Psoas muscle (tissue), 8 donors: ENCODE results near the gene PICALM. TPM values are rescaled to one million over a fixed set of nuclear protein-coding genes. Genes with fewer than 3 reads are reported as not detected.

Experiments used
- ATAC-seq, 4 donors: fragments of 200-7000 bp; cut with Tn5 transposase; one replicate each; pipeline ENCODE4 v1.9.1; 2020; ENCODE audit warnings: moderate library complexity in 3 of 4, mild to moderate bottlenecking in 2 of 4
- DNase-seq, 2 donors: peaks; one replicate each; pipeline ENCODE4 v3.0.0-alpha.2; 2020
- H3K27ac ChIP-seq: fragments of 200-600 bp; one replicate; pipeline ENCODE4 v1.8.0; 2022
- H3K27me3 ChIP-seq, 3 donors: fragments of 200-600 bp in 1 of 3; one replicate each; pipeline versions ENCODE4 v1.6.1 to v1.8.0; 2013 to 2022; ENCODE audit warnings: low read length in 2 of 3, mild to moderate bottlenecking in 2 of 3, moderate library complexity in 1 of 3; ENCODE audit not compliant: insufficient read depth in 3 of 3
- H3K36me3 ChIP-seq, 2 donors: fragments of 200-600 bp in 1 of 2; one replicate each; pipeline versions ENCODE4 v1.6.1 to v1.8.0; 2013 to 2022; ENCODE audit warnings: low read depth in 1 of 2, mild to moderate bottlenecking in 1 of 2, moderate library complexity in 1 of 2; ENCODE audit not compliant: insufficient read depth in 1 of 2
- H3K4me1 ChIP-seq: fragments of 200-600 bp; one replicate; pipeline ENCODE4 v1.8.0; 2022
- H3K4me3 ChIP-seq: fragments of 200-600 bp; one replicate; pipeline ENCODE4 v1.8.0; 2022; ENCODE audit warnings: mild to moderate bottlenecking
- H3K9me3 ChIP-seq: fragments of 200-600 bp; one replicate; pipeline ENCODE4 v1.8.0; 2022
- CTCF ChIP-seq: fragments of 200-600 bp; IDR thresholded peaks from one replicate; pipeline ENCODE4 v1.8.0; 2022; ENCODE audit warnings: antibody characterized with exemption
- WGBS, 3 donors: extraction: QIAGEN DNeasy Blood & Tissue Kit; methylation state at CpG; one replicate each; pipeline versions ENCODE4 v1.1.6 to v1.1.7; 2013; 5-methylcytosine and 5-hydroxymethylcytosine counted together
- intact Hi-C, 2 donors: fragments of 100-400 bp; cut with DNase I; formaldehyde crosslinking; loops; one replicate each; pipeline versions ENCODE4 v1.11.0 to v1.14.2; 2022
- long read RNA-seq, 2 donors: library from polyadenylated mRNA; unstranded; transcript quantifications; one replicate each; pipeline ENCODE4 v2.0.0, GENCODE V29; 2021
- polyA plus RNA-seq, 3 donors: library from polyadenylated mRNA; stranded (reverse); fragments of 200-250 nt; gene quantifications; one replicate each; pipeline ENCODE4 v1.2.3, GENCODE V29; 2013
- total RNA-seq, 4 donors: library from RNA; stranded (reverse); fragmentation: NEBNext Ultra II Directional in 2 of 4; extraction: Animal tissue kit (Norgen Biotek cat#: 25700) in 2 of 4; gene quantifications; one replicate each; pipeline versions ENCODE4 v1.2.1 to v1.2.4, GENCODE V29; 2021 to 2023
- donor health status: healthy with polysubstance abuse.
- donor health status: DM: no; HTN: no; CAD: no; lungs with moderate emphysema.
- donor health status: Bipolar disorder and iron deficiency.
- donor health status: healthy.
- donor health status: DM: yes; HTN: yes; CAD: no.
- donor health status: DM: no; HTN: no; CAD: no.
- donor health status: DM: no; HTN: no; CAD: no.
- donor health status: DM: yes; HTN: yes; CAD: no.

Gene PICALM, protein sequence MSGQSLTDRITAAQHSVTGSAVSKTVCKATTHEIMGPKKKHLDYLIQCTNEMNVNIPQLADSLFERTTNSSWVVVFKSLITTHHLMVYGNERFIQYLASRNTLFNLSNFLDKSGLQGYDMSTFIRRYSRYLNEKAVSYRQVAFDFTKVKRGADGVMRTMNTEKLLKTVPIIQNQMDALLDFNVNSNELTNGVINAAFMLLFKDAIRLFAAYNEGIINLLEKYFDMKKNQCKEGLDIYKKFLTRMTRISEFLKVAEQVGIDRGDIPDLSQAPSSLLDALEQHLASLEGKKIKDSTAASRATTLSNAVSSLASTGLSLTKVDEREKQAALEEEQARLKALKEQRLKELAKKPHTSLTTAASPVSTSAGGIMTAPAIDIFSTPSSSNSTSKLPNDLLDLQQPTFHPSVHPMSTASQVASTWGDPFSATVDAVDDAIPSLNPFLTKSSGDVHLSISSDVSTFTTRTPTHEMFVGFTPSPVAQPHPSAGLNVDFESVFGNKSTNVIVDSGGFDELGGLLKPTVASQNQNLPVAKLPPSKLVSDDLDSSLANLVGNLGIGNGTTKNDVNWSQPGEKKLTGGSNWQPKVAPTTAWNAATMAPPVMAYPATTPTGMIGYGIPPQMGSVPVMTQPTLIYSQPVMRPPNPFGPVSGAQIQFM
- total RNA-seq, result 100 to 1,000 TPM in 3 of 4 donors, 10 to 100 TPM in 1; 79.8 to 123 (median 115) TPM
- 10 to 100 TPM; 42.0 to 89.1 (median 60.9) TPM for polyA plus RNA-seq
- long read RNA-seq, donor 1, partial matches to known transcripts, result 8 of 38 reads
- long read RNA-seq, donor 1, other reads (novel, unspliced or antisense), result 25 of 38 reads
- long read RNA-seq, donor 2, partial matches to known transcripts, result 6 of 45 reads
- long read RNA-seq, donor 2, other reads (novel, unspliced or antisense), result 32 of 45 reads

GRCh38 chr11:86068951-86069407, at the start of gene PICALM:
Gene PICALM, minus strand, starts transcription at chr11:86069084. Its CDS starts 304 bp downstream, at chr11:86068780.
- WGBS, 3 donors, result 1% methylated on average over 14 to 48 of the region's 48 CpGs
- H3K4me3 ChIP-seq, result peak within 1 kb of the TSS; percentile 96

DNA sequence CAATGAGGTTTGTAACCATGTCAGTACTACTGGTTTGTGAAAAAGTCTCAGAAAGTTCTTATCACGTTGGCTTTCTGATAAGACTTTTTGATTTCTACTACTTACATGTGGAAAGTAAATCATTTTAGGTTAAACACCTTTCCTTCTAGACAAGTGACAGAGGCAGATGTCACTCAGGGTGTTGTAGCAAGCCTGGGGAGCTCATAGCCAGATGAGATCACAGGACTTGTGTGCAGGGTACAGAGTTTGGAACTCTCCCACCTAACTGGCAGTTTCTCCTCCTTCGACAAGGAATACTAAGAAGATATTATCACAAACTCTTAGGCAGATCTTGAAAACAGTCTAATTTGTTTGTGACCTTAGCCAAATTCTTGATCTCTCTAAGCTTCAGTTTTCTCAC, 49.4 kb upstream of the PICALM start:
- no peak for DNase-seq
- ATAC-seq, result no peak
- no peak overlapping the region for H3K4me3 ChIP-seq
- TF ChIP-seq CTCF, result no peak
- 83 to 94% (median 88%) methylated on average over 2 of the region's 2 CpGs for WGBS, 3 donors
- H3K27ac ChIP-seq, result no peak overlapping the region
- intact Hi-C loops, result no loop called here
- H3K9me3 ChIP-seq, result no peaks in the 10 kb centered on the region
- H3K4me1 ChIP-seq, result no peaks in the 10 kb centered on the region
- no peaks in the 10 kb centered on the region for H3K27me3 ChIP-seq
- H3K36me3 ChIP-seq, result no peaks in the 10 kb centered on the region

More at GRCh38 chr11:86068951-86069407, at the start of gene PICALM:
- H3K27me3 ChIP-seq, result no peaks in the 10 kb centered on the region
- peaks cover 28% of the 10 kb centered on the region for H3K4me1 ChIP-seq
- no peak for TF ChIP-seq CTCF
- H3K9me3 ChIP-seq, result no peaks in the 10 kb centered on the region
- H3K36me3 ChIP-seq, result no peaks in the 10 kb centered on the region
- H3K27ac ChIP-seq, result peak within 1 kb of the TSS; percentile 98
- DNase-seq (peak; percentile 98 to 99), ATAC-seq (peak; percentile 90 to 96 (median 92))
- intact Hi-C loops, result loop anchor here in 1 of 2 donors (1.0 to 10.0 kb wide), 4 partner anchors 37 to 123 kb away; no protein-coding TSS in a partner anchor

DNA sequence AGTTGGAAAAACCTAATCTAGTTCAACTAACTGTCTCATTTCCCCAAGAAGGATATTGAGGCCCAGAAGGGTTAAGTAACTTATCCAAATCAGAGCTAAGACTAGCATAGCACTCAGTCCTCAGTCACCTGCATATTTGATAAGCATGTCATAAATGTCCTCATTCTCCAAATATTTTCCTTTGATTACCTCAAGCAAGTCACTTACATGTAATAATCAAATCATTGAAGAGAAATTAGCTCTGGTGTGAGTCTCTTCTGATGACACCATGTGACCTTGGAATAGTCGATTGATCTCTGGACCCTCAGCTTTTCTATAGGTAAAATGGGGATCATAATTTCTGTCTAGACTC, 48.8 kb upstream of the PICALM start:
- DNase-seq (no peak), ATAC-seq (no peak)
- intact Hi-C loops, result no loop called here
- H3K36me3 ChIP-seq, result no peaks in the 10 kb centered on the region
- TF ChIP-seq CTCF, result no peak
- H3K27ac ChIP-seq, result no peak overlapping the region
- H3K4me1 ChIP-seq, result no peaks in the 10 kb centered on the region
- H3K9me3 ChIP-seq, result no peaks in the 10 kb centered on the region
- no peak overlapping the region for H3K4me3 ChIP-seq
- 94 to 97% (median 95%) methylated on average over 1 of the region's 1 CpG for WGBS, 3 donors
- no peaks in the 10 kb centered on the region for H3K27me3 ChIP-seq

DNA sequence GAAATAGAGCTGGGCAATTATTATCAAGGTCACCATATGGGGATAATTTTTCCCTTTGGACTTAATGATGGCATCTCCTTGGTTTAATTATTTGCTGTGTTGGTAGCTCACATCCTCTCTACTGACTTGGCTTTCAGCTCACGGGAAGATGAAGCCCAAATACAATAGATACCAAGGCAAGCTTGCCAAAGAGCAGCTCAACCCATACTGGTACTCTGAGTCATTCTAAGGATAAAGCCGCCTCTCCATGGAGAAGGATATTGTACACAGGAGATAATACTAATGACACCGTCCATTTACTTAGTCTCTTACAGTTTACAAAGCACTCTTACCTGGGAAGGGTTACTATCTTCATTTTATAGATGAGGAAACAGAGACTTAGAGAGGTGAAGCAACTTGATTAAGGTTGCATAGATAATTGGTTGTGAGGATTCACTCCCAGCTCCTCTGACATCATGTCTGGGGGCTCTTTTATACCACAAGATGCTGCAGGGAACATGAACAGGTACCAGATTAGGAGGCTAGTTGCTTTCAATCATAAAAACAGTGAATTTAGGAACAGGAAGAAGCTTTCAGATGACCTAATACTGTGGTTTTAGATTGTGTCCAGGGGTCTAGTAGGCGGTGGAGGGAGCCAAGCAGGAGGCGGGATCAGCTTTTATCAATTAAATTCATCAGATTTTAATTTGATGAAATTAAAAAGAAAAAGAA, 48.3 kb upstream of the PICALM start:
- H3K27ac ChIP-seq, result no peak overlapping the region
- H3K36me3 ChIP-seq, result no peaks in the 10 kb centered on the region
- intact Hi-C loops, result no loop called here
- H3K27me3 ChIP-seq, result no peaks in the 10 kb centered on the region
- TF ChIP-seq CTCF, result no peak
- WGBS, 3 donors, result 74 to 85% (median 84%) methylated on average over 5 of the region's 5 CpGs
- no peaks in the 10 kb centered on the region for H3K4me1 ChIP-seq
- ATAC-seq (no peak), DNase-seq (no peak)
- no peaks in the 10 kb centered on the region for H3K9me3 ChIP-seq
- no peak overlapping the region for H3K4me3 ChIP-seq
